Fibroblast of the aortic adventitia (primary cell): Measurements from ENCODE around the gene PDE5A. TPM values are rescaled to one million over a fixed set of nuclear protein-coding genes. Genes with fewer than 3 reads are reported as not detected.

Source experiments
- DNase-seq: peaks from one replicate; pipeline ENCODE4 v3.0.0-alpha.2; 2010; ENCODE audit warnings: low read depth
- H3K4me3 ChIP-seq: 2 replicates; pipeline ENCODE4 v1.5.1; 2011; ENCODE audit warnings: low read depth, mild to moderate bottlenecking, control low read depth, low read length, moderate library complexity
- CTCF ChIP-seq: IDR thresholded peaks from 2 replicates; pipeline ENCODE4 v1.5.1; 2011; ENCODE audit warnings: mild to moderate bottlenecking, low read length, control low read depth, inconsistent platforms; ENCODE audit not compliant: insufficient read depth
- total RNA-seq: library from RNA; depleted of rRNA; stranded (reverse); fragments of >200 nt; gene quantifications from 2 replicates; pipeline ENCODE4 v1.2.3, GENCODE V29; 2012; ENCODE audit warnings: low replicate concordance

PDE5A gene
- total RNA-seq, 1 donor = 146 TPM

- TF ChIP-seq CTCF = no peak
- no peak overlapping the region for H3K4me3 ChIP-seq
- no peak for DNase-seq
Observed at GRCh38 chr4:119540249-119540648, 88.4 kb downstream of the PDE5A start.

- H3K4me3 ChIP-seq = no peak overlapping the region
- TF ChIP-seq CTCF = no peak
- no peak for DNase-seq
Observed at GRCh38 chr4:119537586-119537985, 91.0 kb downstream of the PDE5A start.

GRCh38 chr4:119536572-119537528 lies 91.8 kb downstream of the PDE5A start:
- peak; percentile 80 for DNase-seq
- TF ChIP-seq CTCF = no peak
- H3K4me3 ChIP-seq = no peak overlapping the region

GRCh38 chr4:119532319-119532718 lies 96.3 kb downstream of the PDE5A start:
- no peak overlapping the region for H3K4me3 ChIP-seq
- TF ChIP-seq CTCF = no peak
- DNase-seq = no peak

GRCh38 chr4:119529788-119530187 lies 98.8 kb downstream of the PDE5A start:
- no peak for TF ChIP-seq CTCF
- H3K4me3 ChIP-seq = no peak overlapping the region
- no peak for DNase-seq

GRCh38 chr4:119526786-119527550 lies 101.6 kb downstream of the PDE5A start:
- no peak overlapping the region for H3K4me3 ChIP-seq
- no peak for TF ChIP-seq CTCF
- peak; percentile 40 for DNase-seq
